Activated effector memory CD4-positive, alpha-beta T cell treated with anti-CD3 and anti-CD28 coated beads, Interleukin-2, amount 50 U/mL, for 16 hours (primary cell): ENCODE data around the gene PRPF40B.

ENCODE experiments used
- DNase-seq: peaks from one replicate; pipeline ENCODE4 v3.0.0-alpha.2; 2020

PRPF40B gene

DNA sequence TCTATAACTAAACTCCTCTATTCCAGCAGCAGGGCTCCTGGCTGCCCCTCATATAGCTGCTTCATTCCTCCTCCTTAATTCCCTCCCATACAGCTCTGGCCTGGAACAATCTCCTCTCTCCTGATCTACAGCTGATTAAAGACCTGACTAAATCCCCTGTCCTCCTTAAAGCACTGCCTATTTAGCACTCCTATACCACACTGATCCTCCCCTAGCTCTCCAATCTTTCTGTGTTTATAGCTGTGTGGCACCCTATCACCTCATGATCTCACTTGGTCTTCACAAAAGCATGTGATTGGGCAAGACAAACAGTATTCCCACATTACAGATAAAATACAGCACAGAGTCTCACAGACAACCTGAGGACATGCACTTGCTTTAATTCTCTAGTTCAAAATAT, 66.4 kb downstream of the PRPF40B start:
- DNase-seq: no peak

DNA sequence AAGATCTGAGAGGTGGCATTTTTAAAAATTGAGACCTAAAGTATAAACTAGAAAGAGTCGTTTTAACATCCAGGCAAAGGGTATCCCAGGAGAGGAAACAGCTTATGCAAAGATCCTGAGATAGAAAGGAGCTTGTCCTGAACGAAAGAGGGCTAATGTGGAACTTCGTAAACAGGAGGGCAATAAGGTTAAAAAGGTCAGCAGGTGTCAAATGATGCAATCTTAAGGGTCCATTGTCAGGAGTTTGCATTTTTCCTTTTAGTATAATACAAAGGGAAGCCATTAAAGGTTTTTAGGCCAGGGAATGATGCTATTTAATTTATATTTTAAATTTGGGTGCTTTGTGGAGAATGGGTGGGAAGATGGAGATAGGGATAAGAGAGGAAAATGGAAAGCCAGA, 69.5 kb downstream of the PRPF40B start:
- no peak for DNase-seq

DNA sequence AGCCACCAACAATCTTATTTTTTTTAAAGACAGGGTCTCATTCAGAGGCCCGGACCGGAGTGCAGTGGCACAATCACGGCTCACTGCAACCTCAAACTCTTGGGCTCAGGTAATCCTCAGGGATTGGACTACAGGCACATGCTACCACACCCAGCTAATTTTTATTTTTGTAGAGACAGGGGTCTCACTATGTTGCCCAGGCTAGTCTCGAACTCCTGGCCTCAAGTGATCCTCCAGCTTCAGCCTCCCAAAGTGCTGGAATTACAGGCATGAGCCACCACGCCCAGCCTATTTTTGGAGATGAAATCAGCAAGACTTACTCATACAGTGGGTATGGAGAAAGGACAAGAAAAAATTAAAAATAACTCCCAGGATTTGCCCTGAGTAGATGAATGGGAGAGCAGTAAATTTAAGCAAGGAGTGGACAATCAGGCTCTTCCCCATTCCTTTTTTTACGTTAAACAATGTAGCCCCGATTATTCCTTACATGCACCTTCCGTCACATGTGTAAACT, 70.6 kb downstream of the PRPF40B start:
- DNase-seq: no peak
